ENCODE measurements around the gene PCGF3. TPM values are rescaled to one million over a fixed set of nuclear protein-coding genes. Genes with fewer than 3 reads are reported as not detected.
A peak's percentile ranks its signal among the peaks of the same experiment; 100 is the strongest.

Gene PCGF3
- total RNA-seq, 4 donors from 2014 or later: 40.0 to 57.6 (median 46.9) TPM

DNA sequence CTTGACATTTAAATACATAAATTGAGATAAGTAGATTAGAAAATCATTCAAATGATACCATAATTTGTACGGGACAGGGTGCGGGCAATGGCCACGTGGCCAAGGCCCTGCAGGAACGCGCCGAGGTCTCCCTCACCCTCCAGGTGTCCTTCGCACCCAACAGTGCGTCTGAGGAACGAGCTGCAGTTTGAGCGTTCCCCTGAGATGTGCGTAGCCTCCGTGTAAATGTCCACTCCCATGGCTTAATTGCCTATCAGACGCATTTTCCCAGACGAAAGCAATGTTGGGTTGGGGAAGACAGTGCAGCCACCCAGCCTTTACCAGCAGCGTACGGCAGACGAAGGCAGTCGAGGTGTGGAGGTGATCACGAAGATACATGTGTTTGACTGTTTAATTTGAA, 63.9 kb downstream of the PCGF3 start:
- Histone ChIP-seq H3K4me1 (peaks cover 5 to 53% (median 22%) of the 10 kb centered on the region in 3 donors), H3K9me3 (no peaks in the 10 kb centered on the region), H3K27me3 (no peaks in the 10 kb centered on the region), H3K27ac (no peak overlapping the region), H3K4me3 (no peak overlapping the region), H3K36me3 (peaks cover 4 to 99% (median 18%) of the 10 kb centered on the region in 3 donors)
- intact Hi-C loops (cut with DNase I): no loop called here
- TF ChIP-seq POLR2A (IDR thresholded peaks at IDR 0.05): no peak
- no peak for TF ChIP-seq CTCF (IDR thresholded peaks at IDR 0.05)
- DNase-seq: no peak
- 90 to 94% methylated on average over 19 of the region's 19 CpGs for WGBS, 2 donors

DNA sequence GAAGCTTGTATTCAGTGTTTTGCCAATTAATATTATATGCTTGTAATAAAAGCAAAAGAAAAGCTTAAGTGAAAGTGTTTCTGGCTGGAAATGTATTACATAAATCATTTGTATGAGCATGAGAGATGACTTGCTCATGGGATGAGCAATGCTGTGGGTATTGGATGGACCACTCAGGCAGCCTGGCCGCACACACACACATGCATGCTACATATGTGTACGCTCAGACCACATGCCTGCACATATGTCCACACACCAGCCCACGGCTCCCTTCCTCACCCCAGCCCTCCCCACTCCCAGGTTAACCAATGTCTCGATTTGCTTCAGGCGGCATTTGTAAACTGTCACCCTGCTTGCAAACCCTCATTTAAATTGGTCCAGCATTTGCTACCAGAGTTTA, 64.4 kb downstream of the PCGF3 start:
- H3K27ac ChIP-seq: no peak overlapping the region
- H3K36me3 ChIP-seq: peaks cover 4 to 99% (median 18%) of the 10 kb centered on the region in 3 donors
- intact Hi-C loops (cut with DNase I): no loop called here
- H3K4me3 ChIP-seq: no peak overlapping the region
- H3K4me1 ChIP-seq: peaks cover 5 to 58% (median 25%) of the 10 kb centered on the region in 3 donors
- TF ChIP-seq POLR2A (IDR thresholded peaks at IDR 0.05) (no peak), CTCF (IDR thresholded peaks at IDR 0.05) (no peak)
- 90 to 92% methylated on average over 5 of the region's 5 CpGs for WGBS, 2 donors
- DNase-seq: no peak
- no peaks in the 10 kb centered on the region for H3K27me3 ChIP-seq
- H3K9me3 ChIP-seq: no peaks in the 10 kb centered on the region

GRCh38 chr4:771464-771863, 65.8 kb downstream of the PCGF3 start:
- Histone ChIP-seq H3K27me3 (no peaks in the 10 kb centered on the region), H3K4me3 (no peak overlapping the region), H3K9me3 (no peaks in the 10 kb centered on the region), H3K4me1 (peaks cover 5 to 61% (median 19%) of the 10 kb centered on the region in 3 donors), H3K27ac (peak overlapping the region in 3 of 4 donors; percentile 15 to 65 (median 33)), H3K36me3 (peaks cover 4 to 99% (median 18%) of the 10 kb centered on the region in 3 donors)
- TF ChIP-seq CTCF (IDR thresholded peaks at IDR 0.05): no peak
- TF ChIP-seq POLR2A (IDR thresholded peaks at IDR 0.05): no peak
- no peak for DNase-seq
- 56 to 74% methylated on average over 3 to 4 of the region's 6 CpGs for WGBS, 2 donors
- intact Hi-C loops (cut with DNase I): no loop called here

GRCh38 chr4:772118-772517, 66.5 kb downstream of the PCGF3 start:
- DNase-seq: no peak
- H3K27ac ChIP-seq: peak overlapping the region in 3 of 4 donors; percentile 15 to 65 (median 33)
- peaks cover 4 to 99% (median 12%) of the 10 kb centered on the region in 3 donors for H3K36me3 ChIP-seq
- intact Hi-C loops (cut with DNase I): no loop called here
- peaks cover 1 to 61% (median 19%) of the 10 kb centered on the region in 3 donors for H3K4me1 ChIP-seq
- TF ChIP-seq CTCF (IDR thresholded peaks at IDR 0.05) (no peak), POLR2A (IDR thresholded peaks at IDR 0.05) (no peak)
- no peaks in the 10 kb centered on the region for H3K9me3 ChIP-seq
- no peak overlapping the region for H3K4me3 ChIP-seq
- H3K27me3 ChIP-seq: no peaks in the 10 kb centered on the region
- 49 to 63% methylated on average over 6 of the region's 7 CpGs for WGBS, 2 donors

DNA sequence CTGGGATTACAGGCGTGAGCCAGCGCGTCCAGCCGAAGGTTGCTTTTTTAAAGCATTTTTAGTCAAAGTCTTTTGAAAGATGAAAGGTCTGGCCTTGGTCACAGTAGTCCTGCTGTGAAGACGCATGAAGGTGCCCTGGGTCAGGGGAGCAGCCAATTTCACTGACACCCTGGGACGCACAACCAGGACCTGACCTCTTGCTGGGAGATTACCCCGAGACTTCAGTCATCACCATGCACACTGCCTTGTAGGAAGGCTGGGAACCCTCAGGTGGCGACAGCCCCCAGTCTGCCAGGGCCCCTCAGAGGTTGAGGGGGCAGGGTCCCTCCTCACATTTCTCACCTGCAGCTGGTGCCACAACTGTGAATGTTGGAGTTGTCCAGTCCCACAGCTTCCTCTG, 67.1 kb downstream of the PCGF3 start:
- H3K27ac ChIP-seq: peak overlapping the region in 3 of 4 donors; percentile 1 to 65 (median 38)
- no peaks in the 10 kb centered on the region for H3K27me3 ChIP-seq
- no peak overlapping the region for H3K4me3 ChIP-seq
- 60 to 93% methylated on average over 1 to 3 of the region's 8 CpGs for WGBS, 2 donors
- intact Hi-C loops (cut with DNase I): no loop called here
- no peak for DNase-seq
- TF ChIP-seq POLR2A (IDR thresholded peaks at IDR 0.05) (no peak), CTCF (IDR thresholded peaks at IDR 0.05) (no peak)
- H3K36me3 ChIP-seq: peaks cover 4 to 98% (median 12%) of the 10 kb centered on the region in 3 donors
- H3K4me1 ChIP-seq: peaks cover 0 to 62% (median 19%) of the 10 kb centered on the region in 3 donors
- H3K9me3 ChIP-seq: no peaks in the 10 kb centered on the region
